Uterus (tissue), 2 donors: ENCODE measurements around the gene ANXA6.

ENCODE experiments used
- CTCF ChIP-seq, 4 experiments: fragments of 200-600 bp in 2 of 4; fragments of 450-650 bp in 2 of 4; sonication (generic) in 2 of 4; IDR thresholded peaks; one replicate each; pipeline ENCODE4 v1.5.1; 2016 to 2019; ENCODE audit warnings: antibody characterized with exemption in 4 of 4, mild to moderate bottlenecking in 2 of 4, moderate library complexity in 1 of 4
- POLR2A ChIP-seq, 2 donors: fragments of 450-650 bp; IDR thresholded peaks; one replicate each; pipeline ENCODE4 v1.6.1; 2016; ENCODE audit warnings: antibody characterized with exemption in 2 of 2, mild to moderate bottlenecking in 1 of 2, moderate library complexity in 1 of 2

DNA sequence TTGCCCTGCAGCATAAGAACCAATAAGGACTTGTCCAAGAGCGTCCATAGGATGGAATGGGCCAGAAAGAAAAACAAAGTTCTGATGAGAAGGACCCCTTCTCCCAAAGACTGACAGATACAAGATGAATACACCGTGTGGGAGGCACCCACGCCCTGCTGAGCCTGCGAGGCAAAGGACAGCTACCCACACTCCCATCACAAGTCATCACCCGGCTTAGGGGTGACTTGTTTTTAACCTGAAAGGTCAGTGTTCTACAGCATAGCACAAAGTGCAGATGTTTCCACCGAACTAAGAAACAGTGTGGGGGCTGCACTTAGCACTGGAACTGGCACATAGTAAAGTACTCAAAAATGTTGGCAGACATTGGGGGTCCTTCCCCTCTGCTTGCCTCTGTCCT is 90.7 kb downstream of the ANXA6 start:
- no peak for TF ChIP-seq POLR2A (IDR thresholded peaks at IDR 0.05)
- no peak for TF ChIP-seq CTCF (IDR thresholded peaks at IDR 0.05)
